ENCODE measurements around the gene VPS13C.

VPS13C gene

DNA sequence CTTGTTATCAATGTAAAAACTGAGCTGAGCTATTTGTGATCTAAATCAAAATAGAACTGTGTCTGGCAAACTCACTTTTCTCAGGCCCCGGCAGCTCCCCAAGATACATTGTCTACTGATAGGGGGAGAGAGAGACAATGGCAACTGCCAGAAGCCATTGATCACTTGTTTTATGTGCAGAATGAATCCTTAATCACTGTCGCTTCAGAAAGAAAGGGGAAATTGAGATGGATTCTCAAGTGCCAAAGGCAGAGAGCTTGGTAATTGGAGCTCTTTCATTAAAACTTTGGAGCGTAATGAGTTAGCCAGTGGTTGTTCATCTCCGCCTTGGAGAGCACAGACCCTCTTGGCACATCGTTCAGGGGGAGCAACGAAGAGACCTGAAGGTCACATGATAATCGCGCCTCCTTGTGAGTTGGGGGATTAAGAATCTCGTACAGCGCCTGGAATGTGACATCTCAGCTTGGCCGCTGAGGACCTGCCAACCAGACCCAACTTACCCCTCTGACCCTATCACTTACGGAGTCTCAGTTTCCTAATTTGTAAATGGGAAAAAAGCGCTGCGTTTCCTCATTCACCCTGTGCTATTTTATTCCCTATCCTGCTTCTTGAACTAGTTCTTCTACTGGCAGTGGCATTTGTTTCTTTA is 252.8 kb downstream of the VPS13C start:
- whole genome bisulfite sequencing (ENCODE audit: insufficient coverage, insufficient read length): no CpG with 5 or more reads among the region's 14 CpGs
- no peaks in the 10 kb centered on the region for H3K4me1 ChIP-seq (ENCODE audit: control insufficient read depth, insufficient read depth, low read length)
- H3K36me3 ChIP-seq (ENCODE audit: control insufficient read depth, insufficient read depth, low read length): no peaks in the 10 kb centered on the region
- no peaks in the 10 kb centered on the region for H3K9me3 ChIP-seq (ENCODE audit: control insufficient read depth, insufficient read depth, low read length)
- no peak overlapping the region for H3K4me3 ChIP-seq (ENCODE audit: low read length)
- no peaks in the 10 kb centered on the region for H3K27me3 ChIP-seq (ENCODE audit: control insufficient read depth, insufficient read depth, low read length)
- H3K27ac ChIP-seq (ENCODE audit: low read length): no peak overlapping the region
- DNase-seq (ENCODE audit: low read depth, low spot score): no peak
